HG03469 (cell line): ENCODE data around the gene KRT28.

Source experiments
- ATAC-seq: cut with Tn5 transposase; IDR thresholded peaks from one replicate; pipeline ENCODE4 v1.9.1; 2021; ENCODE audit warnings: mild to moderate bottlenecking, moderate library complexity, moderate number of reproducible peaks; ENCODE audit not compliant: unreplicated experiment

Gene KRT28

DNA sequence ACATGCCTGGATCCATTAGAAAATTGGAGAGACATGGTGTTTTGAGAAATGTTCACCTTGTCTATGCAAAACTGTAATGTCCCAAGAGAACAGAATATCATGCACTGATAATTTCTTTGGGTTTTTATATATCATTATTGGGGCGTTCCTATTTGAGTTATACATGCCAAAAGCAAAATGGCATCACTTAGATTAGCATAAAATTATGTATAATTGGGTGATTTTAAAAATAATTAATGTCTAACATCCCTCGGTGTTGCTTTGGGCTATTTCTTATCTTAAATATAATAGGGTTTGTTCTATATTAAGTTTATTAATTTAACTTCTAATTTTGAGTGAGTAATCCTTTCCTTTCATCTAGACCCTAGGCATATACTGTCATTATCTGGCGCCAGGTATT is at the start of gene KRT28:
KRT28 (minus strand) TSS at position 101 of the 400 bp plus-strand sequence; CDS start at position 35, 66 bp downstream.
- no peak for ATAC-seq

DNA sequence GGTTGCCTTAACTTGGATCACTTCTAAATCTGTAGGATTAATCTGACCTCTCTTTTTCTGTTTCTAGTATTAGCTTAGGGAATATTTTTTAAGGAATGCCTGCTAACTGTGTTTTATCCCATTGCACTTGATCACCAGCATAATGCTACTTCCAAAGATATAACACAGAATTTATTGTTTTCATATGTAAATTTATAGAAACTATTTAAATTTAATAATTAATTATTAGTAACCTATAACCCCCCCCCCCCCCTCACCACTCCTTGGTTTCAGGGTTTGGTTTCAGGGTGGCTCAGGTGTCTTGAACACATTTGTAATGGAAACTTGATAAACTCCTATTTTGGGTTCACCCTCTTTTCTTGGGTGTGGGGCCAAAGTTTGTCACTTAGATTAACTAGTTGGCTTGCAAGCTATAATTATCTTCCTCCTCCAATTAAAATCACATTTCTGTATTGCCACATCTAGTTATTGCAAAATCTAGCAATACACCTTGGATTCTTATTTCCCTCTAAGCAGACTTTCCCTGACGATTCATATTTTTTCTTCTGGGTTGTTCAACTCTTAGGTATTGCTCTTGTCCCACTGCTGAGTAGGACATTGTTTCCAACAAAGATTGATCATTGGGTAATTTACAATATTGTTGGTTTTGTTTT is 49.0 kb upstream of the KRT28 start:
- ATAC-seq: no peak

DNA sequence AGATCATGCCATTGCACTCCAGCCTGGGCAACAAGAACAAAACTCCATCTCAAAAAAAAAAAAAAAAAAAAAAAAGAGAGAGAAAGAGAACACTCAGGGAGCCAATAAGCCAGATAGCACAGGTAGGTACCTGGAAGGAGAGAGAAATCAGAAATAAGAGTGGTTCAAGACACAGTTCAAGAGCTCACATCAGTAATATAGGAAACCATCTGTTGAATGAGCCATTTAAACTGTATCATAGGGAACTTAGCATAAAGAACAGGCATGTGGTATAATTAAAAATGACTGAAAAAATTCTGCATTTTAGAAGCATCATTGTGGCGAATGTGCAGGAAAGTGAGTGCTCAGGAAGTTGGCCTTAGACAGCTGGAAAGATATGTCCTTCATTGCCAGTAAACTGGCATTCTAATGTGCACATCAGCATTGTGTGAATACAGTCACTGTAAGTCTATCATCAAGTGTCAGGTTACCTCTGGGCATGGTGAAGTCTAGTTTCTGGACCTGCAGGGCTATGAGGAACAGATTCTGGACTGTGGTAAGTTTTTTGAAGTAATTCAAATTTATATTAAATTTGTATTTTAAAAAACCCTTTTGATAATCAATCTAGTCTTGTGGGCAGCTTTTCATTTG is 46.9 kb upstream of the KRT28 start:
- no peak for ATAC-seq

DNA sequence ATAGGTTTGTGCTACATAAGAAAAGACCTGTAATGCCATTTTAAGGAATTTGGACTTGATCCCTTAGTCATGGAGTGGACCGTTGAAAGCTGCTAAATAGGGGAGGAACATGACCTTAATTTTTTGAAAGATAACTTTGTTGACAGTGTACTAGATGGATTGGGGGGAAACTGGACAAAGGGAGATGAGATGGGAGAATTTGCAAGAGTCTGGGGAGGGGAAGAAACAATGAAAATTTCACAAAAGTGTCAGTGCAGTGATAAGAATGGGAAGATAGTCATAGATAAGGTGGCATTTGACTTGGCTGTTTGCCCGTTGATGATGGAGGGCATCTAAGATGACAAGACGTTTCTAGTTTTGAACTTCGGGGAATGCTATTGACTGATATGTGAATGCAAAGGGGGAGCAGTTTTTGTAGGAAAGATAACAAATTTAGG is 44.9 kb upstream of the KRT28 start:
- no peak for ATAC-seq

- no peak for ATAC-seq
Observed at GRCh38 chr17:40843242-40843641, 43.5 kb upstream of the KRT28 start.

DNA sequence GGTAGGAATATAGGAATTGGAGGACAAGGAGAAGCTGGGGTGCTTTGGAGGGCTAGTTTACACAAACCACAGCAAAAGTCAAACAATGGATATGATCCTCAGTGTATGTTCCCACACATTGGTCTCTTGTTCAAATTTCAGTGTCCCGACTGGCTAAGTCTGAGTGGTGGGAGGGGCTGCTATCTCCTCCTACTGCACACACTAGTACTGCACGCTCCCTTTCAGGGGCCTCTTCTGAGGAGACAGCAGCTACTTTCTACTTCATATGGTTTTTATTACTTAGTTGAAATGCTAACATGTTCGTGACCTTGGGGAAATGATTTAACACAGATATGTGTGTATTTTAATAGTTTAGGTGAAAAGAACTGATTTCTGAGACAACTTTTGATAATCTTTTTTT is 41.5 kb upstream of the KRT28 start:
- ATAC-seq: no peak

- ATAC-seq: no peak
Observed at GRCh38 chr17:40839194-40839593, 39.4 kb upstream of the KRT28 start.

- ATAC-seq: no peak
Observed at GRCh38 chr17:40836020-40836419, 36.3 kb upstream of the KRT28 start.

DNA sequence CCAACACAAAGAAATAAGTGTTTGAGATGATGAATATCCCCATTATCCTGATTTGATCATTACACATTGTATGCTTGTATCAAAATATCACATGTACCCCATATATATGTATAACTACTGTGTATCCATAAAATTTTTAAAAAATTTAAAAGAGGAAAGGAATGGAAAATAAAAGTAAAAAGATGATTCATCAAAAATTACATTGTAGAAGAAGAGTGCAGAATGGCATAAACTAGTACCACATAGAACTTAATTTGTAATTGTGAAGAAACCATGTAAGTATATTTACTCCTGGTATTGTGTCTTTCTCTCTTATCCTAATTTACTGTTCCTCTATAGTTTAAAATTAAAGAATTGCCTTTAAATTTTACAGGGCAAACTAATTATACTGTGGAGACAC is 34.1 kb upstream of the KRT28 start:
- no peak for ATAC-seq

- ATAC-seq: no peak
Observed at GRCh38 chr17:40832840-40833239, 33.1 kb upstream of the KRT28 start.

DNA sequence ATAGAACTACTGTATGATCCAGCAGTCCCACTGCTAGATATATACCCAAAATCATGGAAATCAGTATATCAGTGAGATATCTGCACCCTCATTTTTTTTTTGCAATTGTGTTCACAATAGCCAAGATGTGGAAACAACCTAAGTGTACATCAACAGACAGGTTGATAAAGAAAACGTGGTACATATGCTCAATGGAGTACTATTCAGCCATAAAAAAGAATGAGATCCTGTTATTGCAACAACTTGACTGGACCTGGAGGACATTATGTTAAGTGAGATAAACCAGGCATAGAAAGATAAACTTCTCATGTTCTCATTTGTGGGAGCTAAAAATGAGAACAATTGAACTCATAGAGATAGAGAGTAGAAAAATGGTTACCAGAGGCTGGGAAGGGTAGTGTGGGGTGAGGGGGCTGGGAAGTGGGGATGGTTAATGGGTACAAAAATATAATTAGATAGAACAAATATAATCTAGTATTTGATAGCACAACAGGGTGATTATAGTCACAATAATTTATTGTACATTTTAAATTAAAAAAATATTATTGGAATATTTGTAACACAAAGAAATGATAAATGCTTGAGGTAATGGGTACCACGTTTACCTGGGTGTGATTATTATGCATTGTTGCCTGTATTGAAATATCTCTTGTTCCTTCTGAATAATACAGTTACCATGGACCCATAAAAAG is 30.5 kb upstream of the KRT28 start:
- no peak for ATAC-seq

GRCh38 chr17:40828454-40829044 is 28.8 kb upstream of the KRT28 start:
- no peak for ATAC-seq

- ATAC-seq: no peak
Observed at GRCh38 chr17:40827746-40828453, 28.1 kb upstream of the KRT28 start.

- no peak for ATAC-seq
Observed at GRCh38 chr17:40825599-40825998, 25.8 kb upstream of the KRT28 start.

GRCh38 chr17:40824015-40824832 is 24.5 kb upstream of the KRT28 start:
- no peak for ATAC-seq

DNA sequence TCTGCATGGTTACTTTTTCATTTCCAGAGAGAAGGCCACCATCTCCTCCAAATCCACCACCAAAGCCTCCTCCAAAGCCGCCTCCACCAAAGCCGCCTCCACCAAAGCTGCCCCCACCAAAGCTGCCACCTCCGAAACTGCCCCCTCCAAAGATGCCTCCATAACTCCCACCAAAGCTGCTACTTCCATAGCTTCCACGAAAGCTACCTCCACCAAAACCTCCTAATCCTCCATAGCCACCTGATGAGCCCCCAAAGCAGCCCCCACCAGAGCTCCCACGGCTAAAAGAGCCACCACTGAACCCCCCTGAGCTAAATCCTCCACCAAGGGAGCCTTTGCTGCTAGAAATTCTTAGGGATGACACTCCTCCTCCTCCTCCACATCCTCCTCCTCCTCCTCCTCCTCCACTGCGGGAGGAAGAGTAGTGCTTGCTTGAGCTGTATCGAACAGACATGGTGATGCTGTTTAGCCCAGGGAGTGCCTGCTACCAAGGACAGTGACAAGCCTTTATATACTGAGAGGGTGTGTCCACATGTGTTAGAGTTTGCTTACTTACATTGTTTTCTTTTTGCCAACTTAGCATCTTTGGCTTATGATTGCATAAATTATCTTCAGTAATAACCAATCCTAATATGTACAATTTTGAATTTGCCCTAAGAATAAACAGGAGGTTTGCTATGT is 22.5 kb upstream of the KRT28 start, which contains the start of gene KRT10:
KRT10 (minus strand) TSS at position 483 of the 681 bp plus-strand sequence; CDS start at position 454, 29 bp downstream.
- no peak for ATAC-seq

GRCh38 chr17:40821536-40821935 is 21.8 kb upstream of the KRT28 start:
- ATAC-seq: no peak

DNA sequence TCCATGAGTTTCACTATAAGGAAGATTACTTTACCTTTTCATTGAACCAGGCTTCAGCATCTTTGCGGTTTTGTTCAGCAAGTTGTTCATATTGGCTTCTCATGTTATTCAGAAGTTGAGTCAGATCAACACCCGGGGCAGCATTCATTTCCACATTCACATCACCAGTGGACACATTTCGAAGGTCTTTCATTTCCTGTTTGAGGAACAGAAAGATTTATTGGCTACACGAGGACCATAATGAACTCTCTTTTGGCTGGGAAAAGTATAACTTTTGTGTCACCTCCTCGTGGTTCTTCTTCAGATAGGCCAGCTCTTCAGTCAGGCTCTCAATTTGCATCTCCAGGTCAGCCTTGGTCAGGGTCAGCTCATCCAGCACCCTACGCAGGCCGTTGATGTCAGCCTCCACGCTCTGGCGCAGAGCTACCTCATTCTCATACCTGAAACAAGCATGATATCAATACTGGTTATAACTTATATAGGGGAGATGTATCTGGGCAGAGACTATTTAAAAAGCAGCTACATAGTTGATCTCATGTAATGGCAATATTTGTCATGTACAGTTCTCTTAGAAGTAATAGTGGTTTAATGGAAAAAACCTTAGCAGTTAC is 20.6 kb upstream of the KRT28 start:
- ATAC-seq: no peak

DNA sequence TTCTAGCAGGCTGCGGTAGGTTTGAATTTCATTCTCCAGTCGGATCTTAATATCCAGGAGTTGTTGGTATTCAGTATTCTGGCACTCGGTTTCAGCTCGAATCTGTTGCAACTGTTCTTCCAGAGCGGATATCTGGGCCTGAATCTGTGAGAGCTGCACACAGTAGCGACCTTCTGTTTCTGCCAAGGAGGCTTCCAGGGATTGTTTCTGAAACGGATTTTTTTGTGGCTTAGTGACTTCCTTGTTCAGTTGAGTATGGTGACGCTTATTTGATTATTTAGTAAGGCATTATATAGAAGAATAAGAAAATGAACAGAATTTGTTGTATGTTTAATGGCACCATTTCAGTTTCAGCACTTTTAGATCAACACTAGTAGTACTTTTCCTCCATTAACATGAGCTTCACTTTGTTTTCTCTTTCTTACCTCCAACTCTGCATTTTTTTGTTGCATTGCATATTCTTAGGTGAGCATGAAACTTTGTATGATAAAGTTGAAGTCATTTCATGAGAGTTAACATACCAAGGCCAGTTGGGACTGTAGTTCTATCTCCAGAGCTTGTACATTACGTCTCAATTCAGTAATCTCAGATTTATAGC is 19.9 kb upstream of the KRT28 start:
- no peak for ATAC-seq
